ENCODE data around the gene PLEKHO1. TPM values are rescaled to one million over a fixed set of nuclear protein-coding genes. Genes with fewer than 3 reads are reported as not detected.

Gene PLEKHO1
- total RNA-seq, 1 donor from 2014 or later = 57.5 TPM

DNA sequence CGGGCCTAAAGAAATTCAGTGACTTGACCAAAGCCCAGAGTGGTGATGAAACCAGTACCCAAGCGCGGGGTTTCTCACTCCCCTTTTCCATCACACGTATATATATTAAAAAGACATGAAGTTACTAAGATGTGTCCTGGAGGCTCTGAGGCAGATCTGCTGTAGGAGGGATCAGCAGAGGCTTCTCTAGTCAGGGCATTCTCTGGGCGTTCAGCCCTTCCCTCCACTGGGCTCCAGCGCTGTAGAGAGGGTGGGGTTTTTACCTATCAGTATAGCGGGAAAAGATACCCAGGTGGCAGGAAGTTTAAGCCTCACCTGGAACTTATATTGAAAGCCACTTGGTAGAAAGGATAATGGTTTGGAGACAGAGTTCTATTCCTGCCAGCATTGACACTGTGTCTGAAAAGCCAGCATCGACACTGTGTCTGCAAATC, 862 bp upstream of the PLEKHO1 start:
- no peak for DNase-seq (ENCODE audit: low read depth in 2 of 2)

DNA sequence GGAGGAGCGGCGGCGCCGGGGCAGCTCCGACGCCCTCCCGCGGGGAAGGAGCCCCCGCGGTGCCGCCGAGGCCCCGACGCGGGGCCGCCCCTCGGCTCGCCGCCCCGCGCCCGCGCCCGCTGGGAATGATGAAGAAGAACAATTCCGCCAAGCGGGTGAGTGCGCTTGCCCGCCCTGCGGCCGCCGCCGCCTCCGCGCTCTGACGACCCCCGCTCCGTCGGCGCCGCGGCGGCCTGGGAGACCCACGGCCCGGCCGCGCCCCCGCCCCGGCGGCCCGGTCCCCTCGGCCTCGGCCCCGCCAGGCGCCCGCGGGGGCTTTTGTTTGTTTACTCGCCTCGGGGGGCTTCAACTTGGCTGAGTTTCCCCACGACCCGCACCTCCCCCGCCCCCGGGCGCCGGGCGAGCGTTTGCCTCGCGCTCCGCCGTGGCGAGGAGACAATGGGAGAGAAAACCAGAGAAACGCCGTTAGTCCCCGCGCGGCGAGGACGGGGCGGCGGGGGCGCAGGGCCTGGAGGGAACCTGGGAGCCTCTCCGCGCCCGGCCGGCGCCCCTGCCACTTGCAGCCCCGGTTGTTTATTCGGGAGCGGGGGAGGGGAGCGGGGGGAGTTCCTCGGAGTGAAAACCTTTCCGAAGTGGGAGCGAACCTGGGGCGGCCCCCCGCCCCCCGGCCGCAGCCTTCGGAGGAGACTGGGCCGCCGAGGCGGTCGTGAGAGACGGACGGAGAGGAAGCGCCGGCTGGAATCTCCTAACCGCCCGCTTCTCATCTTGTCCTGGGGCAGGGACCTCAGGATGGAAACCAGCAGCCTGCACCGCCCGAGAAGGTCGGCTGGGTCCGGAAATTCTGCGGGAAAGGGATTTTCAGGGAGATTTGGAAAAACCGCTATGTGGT, 661 bp downstream of the PLEKHO1 start:
- DNase-seq (ENCODE audit: low read depth in 2 of 2) = peak; percentile 28 to 31

DNA sequence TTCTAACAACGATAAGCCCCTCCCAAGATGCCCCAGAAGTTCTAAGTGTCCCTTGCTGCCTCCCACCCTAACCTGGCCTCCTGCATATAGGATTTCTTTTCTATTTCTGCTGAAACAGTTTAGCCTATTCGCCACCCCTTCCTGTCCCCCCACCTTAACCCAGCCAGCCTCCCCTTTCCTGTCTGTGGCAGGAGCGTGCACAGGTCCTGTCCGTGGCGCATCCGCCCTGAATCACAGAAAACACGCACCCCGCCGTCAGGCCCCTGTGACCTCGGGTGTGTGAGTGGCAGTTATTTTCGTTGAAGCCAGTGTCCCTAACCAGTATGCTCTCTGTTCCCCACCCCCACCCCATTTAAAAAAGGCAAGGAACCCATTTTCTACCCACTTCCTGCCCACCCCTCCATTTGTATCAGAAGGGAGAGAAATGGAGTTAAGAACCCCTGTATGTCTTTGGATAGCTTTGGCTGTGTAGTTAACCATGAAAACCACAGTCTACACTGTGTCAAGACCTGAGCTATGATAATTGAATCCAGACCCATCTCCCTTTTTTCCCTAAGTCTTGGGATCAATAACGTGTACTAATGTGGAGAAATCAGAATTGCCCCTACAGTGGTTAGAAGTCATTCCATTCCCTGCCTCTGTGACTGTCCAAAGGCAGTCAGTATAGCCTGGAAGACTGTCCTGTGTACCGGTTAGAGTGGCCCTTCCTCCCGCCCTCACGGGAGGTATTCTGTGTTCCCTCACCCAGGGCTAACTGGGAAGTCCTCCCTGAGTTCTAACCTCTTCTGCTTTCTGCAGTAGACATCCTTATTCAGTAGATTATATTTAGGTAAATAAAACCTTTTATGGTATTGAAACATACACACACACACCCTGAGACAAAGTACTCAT, 1.8 kb downstream of the PLEKHO1 start:
- peak; percentile 42 to 67 for DNase-seq (ENCODE audit: low read depth in 2 of 2)

DNA sequence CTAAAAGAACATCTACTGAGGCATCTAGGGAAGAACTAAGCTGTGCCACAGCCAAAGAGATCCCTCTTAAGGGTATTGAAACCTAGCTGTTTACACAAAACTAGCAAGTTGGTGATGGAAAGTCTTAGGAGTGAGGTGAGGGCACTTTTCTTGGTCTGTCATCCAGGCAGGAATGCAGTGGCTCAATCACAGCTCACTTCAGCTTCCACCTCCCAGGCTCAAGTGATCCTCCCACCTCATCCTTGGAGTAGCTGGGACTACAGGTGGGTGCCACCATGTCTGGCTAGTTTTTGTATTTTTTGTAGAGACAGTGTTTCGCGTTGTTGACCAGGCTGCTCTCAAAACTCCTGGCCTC, 2.4 kb downstream of the PLEKHO1 start:
- DNase-seq (ENCODE audit: low read depth in 2 of 2) = peak in 1 of 2 donors; percentile 37

DNA sequence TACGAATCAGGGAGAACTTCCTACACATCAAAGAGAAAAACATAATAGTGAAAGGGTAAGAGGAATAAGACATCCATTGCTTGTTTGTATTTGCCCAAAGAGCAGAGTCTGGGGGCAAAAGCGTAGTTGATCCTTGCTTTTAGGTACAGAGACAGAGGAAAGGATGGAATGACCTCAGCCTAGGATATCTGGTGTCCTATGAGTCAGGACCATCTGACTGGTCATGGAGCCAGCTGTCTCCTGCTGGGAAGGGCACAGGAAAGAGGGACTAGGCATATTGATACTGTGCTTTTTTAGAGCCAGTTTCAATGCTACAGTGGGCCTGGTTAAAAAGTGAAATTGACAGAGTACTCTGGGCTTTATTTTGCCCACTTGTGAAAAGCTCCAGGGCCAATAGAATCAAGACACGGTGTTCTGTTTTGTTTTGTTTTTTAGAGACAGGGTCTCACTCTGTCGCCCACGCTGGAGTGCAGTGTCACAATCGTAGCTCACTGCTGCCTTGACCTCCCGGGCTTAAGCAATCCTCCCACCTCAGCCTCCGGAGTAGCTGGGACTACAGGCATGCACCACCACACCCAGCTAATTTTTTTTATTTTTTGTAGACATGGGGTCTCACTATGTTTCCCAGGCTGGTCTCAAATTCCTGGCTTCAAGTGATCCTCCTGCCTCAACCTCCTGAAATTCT, 3.2 kb downstream of the PLEKHO1 start:
- peak; percentile 89 for DNase-seq (ENCODE audit: low read depth in 2 of 2)

DNA sequence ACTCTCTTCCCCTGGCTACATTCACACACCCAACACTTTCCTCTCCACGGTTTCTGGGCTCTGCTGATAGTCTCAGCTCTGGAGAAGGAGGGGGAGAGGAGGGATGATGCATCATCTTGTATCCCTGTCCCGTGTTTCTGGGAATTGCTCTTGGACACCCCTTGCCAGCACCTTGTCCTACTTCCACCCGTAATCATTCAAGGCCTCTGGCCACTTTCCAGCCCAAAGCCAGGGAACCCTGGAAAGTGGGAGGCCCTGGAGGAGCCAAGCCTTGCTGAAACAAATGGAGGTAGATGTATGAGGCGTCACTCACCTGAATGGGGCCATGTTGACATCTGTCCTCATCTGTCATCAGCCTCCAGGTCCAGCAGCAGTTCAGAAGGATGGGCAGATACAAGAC, 4.4 kb downstream of the PLEKHO1 start:
- DNase-seq (ENCODE audit: low read depth in 2 of 2) = peak in 1 of 2 donors; percentile 21

DNA sequence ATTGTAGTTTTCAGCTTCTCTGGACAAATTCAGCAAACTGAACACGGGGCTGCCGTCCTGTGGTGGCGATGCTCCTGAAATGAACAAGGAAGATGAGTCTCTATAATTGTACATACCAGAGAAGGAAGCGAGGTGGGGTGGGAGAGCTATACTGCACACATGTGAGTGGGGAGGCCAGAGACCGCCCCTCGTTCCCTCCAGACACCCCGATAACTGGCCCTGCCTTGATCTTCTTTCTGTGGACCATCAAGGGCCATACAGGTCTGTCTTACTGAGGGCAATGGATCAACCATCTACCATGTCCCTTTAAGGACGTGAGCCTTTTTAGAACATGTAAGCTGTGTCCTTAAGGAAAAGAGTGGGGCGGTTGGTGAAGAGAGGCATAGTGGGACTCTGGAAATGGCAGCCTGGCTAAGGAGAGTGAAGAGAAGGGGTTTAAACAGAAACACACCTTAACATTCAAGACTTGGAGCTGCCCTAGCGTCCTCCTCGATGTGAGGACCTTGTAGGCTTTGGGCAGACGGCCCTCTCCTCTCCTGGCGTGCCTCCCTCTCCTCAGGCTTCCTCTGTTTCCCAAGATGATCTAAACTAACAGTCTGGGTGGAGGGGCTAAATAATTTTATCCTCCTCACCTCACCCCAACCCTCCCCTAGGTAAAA, 5.8 kb downstream of the PLEKHO1 start:
- no peak for DNase-seq (ENCODE audit: low read depth in 2 of 2)

DNA sequence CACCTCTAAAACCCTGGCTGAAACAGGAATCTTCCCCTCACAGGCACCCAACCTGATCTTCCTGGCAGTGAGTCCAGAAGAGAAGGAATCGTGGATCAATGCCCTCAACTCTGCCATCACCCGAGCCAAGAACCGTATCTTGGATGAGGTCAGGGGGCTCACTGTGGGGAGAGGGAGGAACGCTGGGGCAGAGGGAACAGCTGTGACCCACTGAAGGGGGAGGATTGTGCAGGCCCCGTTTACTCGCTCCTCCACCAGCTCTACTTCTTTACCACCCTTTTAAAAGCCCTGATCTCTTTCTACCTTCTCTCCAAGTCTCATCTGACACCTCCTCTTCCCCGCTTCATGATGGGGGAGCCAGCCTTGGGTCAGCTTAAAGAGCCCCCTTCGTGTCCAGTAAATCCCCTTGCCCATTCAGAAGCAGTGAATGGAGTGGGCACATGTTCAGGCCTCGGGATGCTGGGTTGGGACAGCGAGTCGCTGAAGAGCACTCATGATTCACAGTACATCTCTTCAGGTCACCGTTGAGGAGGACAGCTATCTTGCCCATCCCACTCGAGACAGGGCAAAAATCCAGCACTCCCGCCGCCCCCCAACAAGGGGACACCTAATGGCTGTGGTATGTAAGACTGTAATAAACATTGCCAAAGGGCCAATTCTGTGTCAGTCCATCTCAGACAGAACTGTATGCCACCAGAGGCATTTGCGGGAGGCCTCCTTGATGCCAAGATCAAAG, 7.3 kb downstream of the PLEKHO1 start:
- no peak for DNase-seq (ENCODE audit: low read depth in 2 of 2)

DNA sequence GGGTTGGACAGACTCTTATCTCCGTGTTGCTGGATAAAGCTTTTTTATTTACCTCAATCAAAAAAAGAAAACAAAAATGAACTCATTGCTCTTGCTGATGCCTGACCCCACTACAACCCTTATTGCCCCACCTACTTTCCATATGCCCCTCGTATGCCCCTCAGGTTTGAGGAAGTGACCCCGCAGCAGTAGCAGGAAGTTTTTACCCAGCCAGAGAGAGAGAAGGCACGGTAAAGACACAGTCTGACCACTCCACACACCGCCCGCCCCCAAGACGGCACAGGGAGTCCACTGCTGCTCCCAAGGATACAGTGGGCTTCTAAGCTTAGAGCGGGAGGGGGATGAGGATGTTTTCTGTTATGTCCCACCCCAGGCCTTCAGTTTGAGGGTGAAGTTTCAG, 9.8 kb downstream of the PLEKHO1 start:
- DNase-seq (ENCODE audit: low read depth in 2 of 2) = no peak

DNA sequence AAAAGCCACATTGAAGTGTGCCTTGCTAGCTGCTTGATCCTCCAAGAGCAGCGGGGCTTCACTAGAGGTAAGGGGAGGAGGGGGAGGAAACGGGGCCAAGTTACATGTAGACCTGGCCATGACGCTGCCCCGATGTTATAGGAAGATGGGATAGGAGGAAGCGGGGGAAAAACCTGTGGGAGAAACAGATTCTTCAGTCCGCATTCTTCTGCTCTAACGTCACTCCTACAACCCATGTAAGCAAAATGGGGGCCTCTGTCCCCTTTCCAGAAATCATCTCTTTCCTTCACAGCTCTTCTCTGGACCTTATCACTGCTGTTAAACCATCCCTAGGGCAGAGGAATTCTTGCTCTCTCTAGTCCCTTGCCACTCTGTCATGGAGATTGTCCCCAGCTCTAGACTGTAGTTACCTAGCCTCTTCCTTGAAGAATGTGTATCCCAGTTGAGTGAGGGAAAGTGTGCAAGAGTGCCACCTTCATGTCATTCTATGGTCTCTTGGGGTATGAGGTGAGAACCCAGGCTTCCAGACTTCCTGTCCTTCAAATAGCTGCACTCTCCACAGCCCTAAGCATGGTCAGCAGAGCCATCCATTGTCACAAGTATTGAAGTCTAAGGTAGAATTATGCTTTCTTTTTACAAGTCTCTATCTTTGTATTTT, 11.4 kb downstream of the PLEKHO1 start:
- DNase-seq (ENCODE audit: low read depth in 2 of 2) = no peak

DNA sequence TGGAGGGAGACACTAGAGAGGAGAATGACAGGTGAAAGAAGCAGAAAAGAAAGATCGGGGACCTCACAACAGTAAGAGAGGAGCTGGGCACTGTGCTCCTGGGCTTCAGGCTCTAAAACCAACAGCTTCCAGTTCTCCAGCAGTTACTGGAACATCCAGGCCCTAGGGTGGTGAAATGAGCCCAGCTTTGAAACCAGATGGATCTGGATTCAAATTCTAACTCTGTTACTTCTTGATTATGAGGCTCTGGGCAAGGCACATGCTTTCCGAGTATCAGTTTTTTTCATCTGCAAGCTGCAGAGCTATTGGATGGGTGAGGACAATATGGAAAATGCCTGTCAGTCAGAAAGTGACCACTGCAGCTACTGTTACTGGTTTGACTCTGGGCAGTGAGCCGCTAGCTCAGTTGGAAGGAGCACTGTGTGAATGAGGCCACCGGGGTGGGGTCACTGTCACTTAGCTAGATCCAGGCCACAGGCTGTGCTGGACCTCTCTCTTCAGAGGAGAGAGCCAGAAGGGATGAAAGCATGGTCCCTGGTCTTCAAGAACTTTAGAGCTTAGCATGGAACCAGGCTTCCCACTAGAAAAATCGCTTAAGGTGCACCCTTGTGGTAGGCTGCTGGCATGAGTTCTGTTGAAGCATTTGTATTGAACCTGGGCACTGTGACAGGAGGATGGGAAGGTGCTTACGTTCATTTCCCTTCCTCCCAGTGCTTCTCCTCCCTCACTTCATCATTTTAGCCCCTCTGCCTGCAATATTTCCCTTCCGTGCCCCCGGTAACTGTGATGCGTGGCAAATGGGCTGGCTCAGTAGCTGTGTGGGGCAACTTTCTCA, 12.2 kb downstream of the PLEKHO1 start:
- peak in 1 of 2 donors; percentile 37 for DNase-seq (ENCODE audit: low read depth in 2 of 2)

DNA sequence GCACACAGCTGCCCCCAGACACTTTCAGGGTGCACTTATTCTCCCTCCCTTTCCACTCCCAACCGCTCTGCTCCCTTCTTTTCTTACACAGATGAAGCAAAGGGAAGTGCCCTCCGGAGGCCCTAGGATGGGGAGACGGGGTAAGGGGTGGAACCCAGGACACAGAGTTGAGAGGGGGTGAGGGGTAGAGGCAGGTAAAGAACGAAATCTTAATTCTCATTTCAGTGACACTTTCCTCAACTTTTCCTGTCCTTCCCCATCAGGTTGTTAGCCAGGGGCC, 12.8 kb downstream of the PLEKHO1 start:
- DNase-seq (ENCODE audit: low read depth in 2 of 2) = no peak

DNA sequence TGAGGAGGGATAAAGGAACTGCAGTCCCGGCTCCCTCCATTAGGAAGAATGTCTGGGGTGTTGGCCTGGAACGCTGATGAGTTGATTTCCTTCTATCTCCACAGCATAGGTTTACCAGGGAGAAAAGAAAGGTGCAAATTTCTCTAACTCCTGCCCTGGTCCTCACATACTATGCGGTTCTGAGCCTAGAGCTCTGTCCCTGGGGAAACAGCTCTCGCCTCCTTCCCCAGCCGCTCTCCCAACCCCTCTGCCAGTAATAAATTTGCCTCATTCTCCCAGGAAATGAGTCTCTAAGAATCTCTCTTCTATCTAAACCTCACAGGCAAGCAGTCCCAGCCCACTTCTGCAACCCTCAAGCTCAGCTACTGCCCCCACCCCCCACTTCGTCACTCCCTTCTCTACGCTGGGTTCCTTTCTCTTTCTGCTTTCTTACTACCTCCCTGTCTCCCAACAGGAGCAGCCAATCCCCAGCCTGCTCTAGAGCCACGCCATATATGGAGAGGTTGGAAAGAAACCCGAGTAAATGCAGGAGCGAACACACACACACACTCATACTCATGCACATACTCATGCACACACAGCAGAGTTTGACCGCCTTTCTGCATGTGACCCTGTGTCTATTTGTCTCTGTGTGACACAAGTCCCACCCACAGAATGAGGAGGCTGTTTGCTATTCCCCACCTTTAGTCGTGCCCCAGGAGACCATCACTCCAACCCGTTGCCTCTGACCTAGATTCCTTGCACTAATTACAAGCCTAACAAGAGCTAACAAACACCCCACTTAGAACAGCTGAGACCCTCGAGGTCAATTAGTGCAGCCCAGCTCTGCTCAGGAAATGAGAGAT, 13.4 kb downstream of the PLEKHO1 start:
- peak; percentile 77 to 96 for DNase-seq (ENCODE audit: low read depth in 2 of 2)

DNA sequence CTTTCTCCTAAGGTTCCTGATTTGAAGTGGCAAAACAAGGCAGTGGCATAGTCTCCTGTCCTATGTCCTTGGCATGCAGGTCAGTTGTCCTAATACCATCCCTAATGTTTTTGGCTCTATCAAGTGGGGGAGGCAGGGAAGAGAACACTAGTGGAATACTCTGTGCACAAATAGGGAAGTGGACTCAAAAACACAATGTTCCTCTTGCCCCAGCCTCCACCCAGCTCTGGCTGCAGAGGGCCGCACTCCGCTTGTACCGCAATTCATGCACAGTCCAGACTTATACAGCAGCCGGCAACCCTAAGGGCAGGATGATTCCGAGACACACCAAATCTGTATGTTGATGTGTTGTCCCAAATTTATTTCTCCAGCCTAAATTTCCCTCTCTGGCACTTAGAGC, 14.5 kb downstream of the PLEKHO1 start:
- no peak for DNase-seq (ENCODE audit: low read depth in 2 of 2)

DNA sequence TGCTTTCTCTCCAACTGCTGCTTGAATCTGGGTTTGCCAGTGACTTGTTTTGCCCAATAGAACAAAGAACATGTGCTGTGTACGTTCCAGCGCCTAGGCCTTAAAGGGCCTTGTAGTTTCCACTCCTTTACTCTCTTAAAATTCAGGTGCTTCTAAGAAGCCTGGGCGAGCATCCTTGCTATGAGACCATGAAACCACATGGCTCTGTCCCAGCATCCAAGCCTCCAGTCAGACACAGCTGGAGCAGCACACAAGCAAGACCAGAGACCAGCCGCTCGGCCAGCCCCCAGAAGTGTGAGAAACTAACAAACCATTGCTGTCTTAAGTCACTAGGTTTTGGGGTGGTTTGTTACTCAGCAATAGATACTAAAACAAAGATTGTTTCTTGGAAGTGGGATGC, 15.1 kb downstream of the PLEKHO1 start:
- no peak for DNase-seq (ENCODE audit: low read depth in 2 of 2)

DNA sequence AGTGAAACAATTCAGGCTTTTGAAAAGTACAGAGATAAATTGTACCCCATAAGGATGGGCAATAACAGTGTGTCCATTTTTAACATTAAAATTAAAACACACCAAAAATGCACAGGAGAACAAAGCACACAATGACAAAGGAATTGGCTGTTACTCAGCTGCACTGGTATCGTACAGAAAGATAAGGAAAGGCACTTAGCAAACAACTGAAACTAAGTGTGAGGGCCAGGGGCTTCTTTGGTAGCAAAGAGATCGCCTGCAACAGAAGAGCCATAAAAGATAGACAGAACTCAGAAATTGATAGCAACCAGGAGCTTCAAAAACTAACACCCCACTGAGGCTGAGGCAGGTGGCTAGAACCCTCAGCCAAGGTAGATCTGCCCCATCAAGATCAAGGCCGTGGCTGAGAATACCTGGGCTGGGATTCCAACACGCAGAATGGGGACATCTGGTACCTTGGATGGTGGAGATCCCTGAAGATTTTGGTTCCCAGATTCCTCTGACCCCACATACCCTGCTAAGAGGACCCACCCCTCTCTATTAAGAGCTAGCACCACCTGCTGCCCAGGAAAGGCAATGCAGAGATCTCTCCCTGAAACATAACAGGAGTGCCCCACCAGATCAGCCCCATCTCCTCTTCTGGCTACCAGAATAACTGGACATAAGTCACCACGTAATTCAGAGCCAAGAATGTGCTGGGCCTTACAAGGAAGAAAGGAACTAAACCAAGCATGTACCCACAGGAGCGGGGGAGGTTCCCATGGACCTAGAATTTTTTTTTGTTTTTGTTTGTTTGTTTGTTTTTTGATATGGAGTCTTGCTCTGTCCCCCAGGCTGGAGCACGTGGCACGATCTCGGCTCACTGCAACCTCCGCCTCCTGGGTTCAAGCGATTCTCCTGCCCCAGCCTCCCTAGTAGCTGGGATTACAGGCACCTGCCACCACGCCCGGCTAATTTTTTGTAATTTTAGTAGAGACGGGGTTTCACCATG, 16.2 kb downstream of the PLEKHO1 start:
- DNase-seq (ENCODE audit: low read depth in 2 of 2) = peak; percentile 60 to 65

DNA sequence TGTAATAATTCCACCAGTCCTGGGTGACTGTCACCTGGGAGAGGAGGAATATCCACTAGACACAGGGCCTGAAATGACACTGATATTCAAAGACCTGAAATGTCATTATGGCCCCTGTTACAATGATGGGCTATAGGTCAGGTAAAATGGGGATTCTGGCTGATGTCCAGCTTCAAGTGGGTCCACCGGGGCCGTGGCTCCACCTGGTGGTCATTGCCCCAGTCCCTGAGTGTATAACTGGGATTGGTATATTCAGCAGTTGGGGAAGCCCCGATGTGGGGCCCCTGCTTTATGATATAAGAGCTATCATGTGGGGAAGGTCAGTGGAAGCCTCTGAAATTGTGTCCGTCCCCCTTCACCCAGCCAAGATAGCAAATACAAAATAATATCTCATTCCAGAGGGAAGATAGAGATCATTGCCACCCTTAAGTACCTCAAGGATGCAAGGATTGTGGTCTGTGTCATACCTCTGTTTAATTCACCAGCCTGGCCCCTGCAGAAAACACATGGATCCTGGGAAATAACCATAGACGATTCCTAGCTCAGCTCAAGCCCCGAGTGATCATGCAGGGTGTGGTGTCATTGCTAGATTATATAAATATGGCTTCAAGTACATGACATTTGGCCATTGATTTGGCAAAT, 19.4 kb downstream of the PLEKHO1 start:
- DNase-seq (ENCODE audit: low read depth in 2 of 2) = peak; percentile 75 to 81
